Fibroblast of villous mesenchyme (primary cell): Measurements from ENCODE around the gene PRKG1. TPM values are rescaled to one million over a fixed set of nuclear protein-coding genes. Genes with fewer than 3 reads are reported as not detected.

Source experiments
- DNase-seq: peaks from one replicate; pipeline ENCODE4 v3.0.0-alpha.2; 2010; ENCODE audit warnings: low read depth
- H3K4me3 ChIP-seq: 2 replicates; pipeline ENCODE4 v1.5.1; 2011; ENCODE audit warnings: low read depth, mild to moderate bottlenecking, low read length
- CTCF ChIP-seq: IDR thresholded peaks from 2 replicates; pipeline ENCODE4 v1.5.1; 2012; ENCODE audit warnings: low read depth, mild to moderate bottlenecking, low read length; ENCODE audit not compliant: insufficient read depth
- total RNA-seq: library from RNA; depleted of rRNA; stranded (reverse); fragments of >200 nt; gene quantifications from 2 replicates; pipeline ENCODE4 v1.2.3, GENCODE V29; 2012

Gene PRKG1
- total RNA-seq, 1 donor: 19.0 TPM

- TF ChIP-seq CTCF: no peak
- DNase-seq: no peak
- no peak overlapping the region for H3K4me3 ChIP-seq
These were observed 911.0 kb downstream of the PRKG1 start for GRCh38 chr10:51985336-51985735.

GRCh38 chr10:51986516-51986915 is 912.2 kb downstream of the PRKG1 start:
- DNase-seq: no peak
- no peak for TF ChIP-seq CTCF
- no peak overlapping the region for H3K4me3 ChIP-seq

- no peak for DNase-seq
- no peak overlapping the region for H3K4me3 ChIP-seq
- no peak for TF ChIP-seq CTCF
These were observed 919.2 kb downstream of the PRKG1 start for GRCh38 chr10:51993475-51993874.

- no peak for TF ChIP-seq CTCF
- H3K4me3 ChIP-seq: no peak overlapping the region
- no peak for DNase-seq
These were observed 924.8 kb downstream of the PRKG1 start for GRCh38 chr10:51999096-51999495.

GRCh38 chr10:52004342-52004949 is 930.2 kb downstream of the PRKG1 start:
- no peak overlapping the region for H3K4me3 ChIP-seq
- peak; percentile 44 for DNase-seq
- peak; percentile 70 for TF ChIP-seq CTCF

- no peak overlapping the region for H3K4me3 ChIP-seq
- DNase-seq: no peak
- TF ChIP-seq CTCF: no peak
These were observed 932.8 kb downstream of the PRKG1 start for GRCh38 chr10:52007091-52007490.

GRCh38 chr10:52011118-52011517 is 936.8 kb downstream of the PRKG1 start:
- no peak for TF ChIP-seq CTCF
- DNase-seq: no peak
- no peak overlapping the region for H3K4me3 ChIP-seq
